ENCODE measurements around the gene TAF11. TPM values are rescaled to one million over a fixed set of nuclear protein-coding genes. Genes with fewer than 3 reads are reported as not detected.
"Not testable (repeated sequence)": the region's sequence is repeated elsewhere in the genome, so short reads cannot be mapped to it uniquely, and the experiment has no call there.

Gene TAF11
- total RNA-seq, 1 donor from 2014 or later: 40.7 TPM

DNA sequence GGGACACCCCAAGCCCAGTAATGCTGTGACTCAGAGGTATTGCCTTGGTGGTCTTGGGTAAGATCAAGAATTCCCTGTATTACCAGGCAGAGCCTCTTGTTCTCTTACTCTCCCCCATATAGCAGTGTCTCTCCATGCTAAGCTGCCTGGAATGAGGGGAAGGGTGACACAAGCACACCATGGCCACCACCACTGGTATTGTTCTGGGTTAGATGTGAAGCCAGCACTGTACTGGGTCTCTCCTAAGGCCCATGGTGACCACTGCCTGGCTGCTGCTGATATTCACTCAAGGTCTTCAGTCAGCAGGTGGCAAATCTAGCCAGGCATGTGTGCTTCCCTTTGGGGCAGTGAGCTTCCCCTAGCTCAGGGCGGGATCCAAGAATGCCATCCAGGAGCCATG is 36.5 kb downstream of the TAF11 start:
- Mint-ChIP-seq H3K9me3 (no peaks in the 10 kb centered on the region), H3K4me3 (no peak overlapping the region), H3K27me3 (no peaks in the 10 kb centered on the region), H3K4me1 (ENCODE audit: unreplicated experiment) (no peaks in the 10 kb centered on the region), H3K27ac (no peak overlapping the region), H3K36me3 (peaks cover 8% of the 10 kb centered on the region)
- TF ChIP-seq, protein P1, sequence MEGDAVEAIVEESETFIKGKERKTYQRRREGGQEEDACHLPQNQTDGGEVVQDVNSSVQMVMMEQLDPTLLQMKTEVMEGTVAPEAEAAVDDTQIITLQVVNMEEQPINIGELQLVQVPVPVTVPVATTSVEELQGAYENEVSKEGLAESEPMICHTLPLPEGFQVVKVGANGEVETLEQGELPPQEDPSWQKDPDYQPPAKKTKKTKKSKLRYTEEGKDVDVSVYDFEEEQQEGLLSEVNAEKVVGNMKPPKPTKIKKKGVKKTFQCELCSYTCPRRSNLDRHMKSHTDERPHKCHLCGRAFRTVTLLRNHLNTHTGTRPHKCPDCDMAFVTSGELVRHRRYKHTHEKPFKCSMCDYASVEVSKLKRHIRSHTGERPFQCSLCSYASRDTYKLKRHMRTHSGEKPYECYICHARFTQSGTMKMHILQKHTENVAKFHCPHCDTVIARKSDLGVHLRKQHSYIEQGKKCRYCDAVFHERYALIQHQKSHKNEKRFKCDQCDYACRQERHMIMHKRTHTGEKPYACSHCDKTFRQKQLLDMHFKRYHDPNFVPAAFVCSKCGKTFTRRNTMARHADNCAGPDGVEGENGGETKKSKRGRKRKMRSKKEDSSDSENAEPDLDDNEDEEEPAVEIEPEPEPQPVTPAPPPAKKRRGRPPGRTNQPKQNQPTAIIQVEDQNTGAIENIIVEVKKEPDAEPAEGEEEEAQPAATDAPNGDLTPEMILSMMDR (conservative IDR thresholded peaks at IDR 0.05): no peak
- no peak for DNase-seq (ENCODE audit: extremely low spot score, unreplicated experiment)

DNA sequence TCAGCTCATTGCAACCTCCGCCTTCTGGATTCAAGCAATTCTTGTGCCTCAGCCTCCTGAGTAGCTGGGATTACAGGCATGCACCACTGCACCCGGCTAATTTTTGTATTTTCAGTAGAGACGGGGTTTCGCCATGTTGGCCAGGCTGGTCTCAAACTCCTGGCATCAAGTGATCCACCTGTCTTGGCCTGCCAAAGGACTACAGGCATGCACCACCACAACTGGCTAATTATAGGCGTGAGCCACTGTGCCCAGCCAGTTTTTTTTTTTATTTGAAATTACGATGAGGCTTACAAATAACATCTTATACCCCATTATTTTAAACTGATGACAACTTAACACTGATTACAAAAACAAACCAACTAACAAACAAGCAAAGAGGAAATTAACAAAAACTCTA is 38.8 kb downstream of the TAF11 start:
- not testable (repeated sequence) for DNase-seq (ENCODE audit: extremely low spot score, unreplicated experiment); H3K27me3 Mint-ChIP-seq; H3K4me3 Mint-ChIP-seq; H3K27ac Mint-ChIP-seq; H3K9me3 Mint-ChIP-seq; H3K4me1 Mint-ChIP-seq (ENCODE audit: unreplicated experiment); H3K36me3 Mint-ChIP-seq

DNA sequence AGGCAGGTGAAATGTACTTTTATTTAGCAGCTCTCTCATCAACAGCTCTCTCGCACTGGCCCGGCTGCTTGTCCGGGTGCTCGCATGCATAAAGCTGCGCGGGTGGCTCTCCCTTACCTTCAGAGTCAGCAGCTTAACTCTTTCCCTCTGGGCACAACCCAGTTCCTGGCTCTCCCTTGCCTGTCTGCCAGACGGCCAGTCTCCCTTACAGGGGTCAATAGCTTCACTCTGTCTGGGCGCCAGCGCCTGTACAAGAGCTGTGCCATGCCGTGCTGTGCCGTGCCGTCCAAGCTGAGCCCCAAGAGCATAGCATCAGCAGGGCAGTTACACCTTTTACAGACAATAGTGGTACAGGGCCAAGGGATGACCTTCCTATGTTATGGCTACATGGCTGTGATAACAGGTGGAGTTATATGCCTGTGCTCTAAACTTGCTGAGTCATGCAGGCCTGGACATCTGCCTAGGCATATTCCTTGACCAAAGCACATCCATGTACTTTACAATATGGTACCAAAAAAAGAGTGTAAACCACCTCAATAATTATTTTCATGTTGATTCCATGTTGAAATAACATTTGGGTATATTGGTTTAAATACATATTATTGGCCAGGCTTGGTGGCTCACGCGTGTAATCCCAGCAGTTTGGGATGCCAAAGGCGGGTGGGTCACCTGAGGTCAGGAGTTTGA is 48.0 kb downstream of the TAF11 start:
- no peaks in the 10 kb centered on the region for H3K27me3 Mint-ChIP-seq
- no peak overlapping the region for H3K4me3 Mint-ChIP-seq
- H3K36me3 Mint-ChIP-seq: peaks cover 9% of the 10 kb centered on the region
- DNase-seq (ENCODE audit: extremely low spot score, unreplicated experiment): no peak
- no peaks in the 10 kb centered on the region for H3K9me3 Mint-ChIP-seq
- H3K27ac Mint-ChIP-seq: no peak overlapping the region
- peaks cover 9% of the 10 kb centered on the region for H3K4me1 Mint-ChIP-seq (ENCODE audit: unreplicated experiment)
- TF ChIP-seq, protein P1 (conservative IDR thresholded peaks at IDR 0.05): no peak

DNA sequence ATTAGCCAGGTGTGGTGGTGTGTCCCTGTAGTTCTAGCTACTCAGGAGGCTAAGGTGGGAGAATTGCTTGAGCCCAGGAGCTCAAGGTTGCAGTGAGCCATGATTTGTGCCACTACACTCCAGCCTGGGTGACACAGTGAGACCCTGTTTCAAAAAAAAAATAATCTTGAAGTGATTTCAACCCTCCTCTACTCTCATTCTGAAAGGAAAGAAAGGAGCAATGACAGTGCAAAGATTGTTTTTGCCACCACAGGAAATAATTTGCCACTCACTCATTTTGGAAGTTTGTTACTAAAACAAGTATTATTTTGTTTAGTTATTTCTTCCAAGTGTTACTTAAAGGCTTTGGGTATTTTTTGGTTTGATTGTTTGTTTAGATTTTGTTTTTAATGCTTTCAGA is 50.3 kb downstream of the TAF11 start:
- Mint-ChIP-seq H3K4me3 (no peak overlapping the region), H3K9me3 (no peaks in the 10 kb centered on the region), H3K4me1 (ENCODE audit: unreplicated experiment) (peaks cover 9% of the 10 kb centered on the region), H3K36me3 (peaks cover 4% of the 10 kb centered on the region), H3K27me3 (no peaks in the 10 kb centered on the region), H3K27ac (no peak overlapping the region)
- DNase-seq (ENCODE audit: extremely low spot score, unreplicated experiment): no peak
- TF ChIP-seq, protein P1 (conservative IDR thresholded peaks at IDR 0.05): no peak

DNA sequence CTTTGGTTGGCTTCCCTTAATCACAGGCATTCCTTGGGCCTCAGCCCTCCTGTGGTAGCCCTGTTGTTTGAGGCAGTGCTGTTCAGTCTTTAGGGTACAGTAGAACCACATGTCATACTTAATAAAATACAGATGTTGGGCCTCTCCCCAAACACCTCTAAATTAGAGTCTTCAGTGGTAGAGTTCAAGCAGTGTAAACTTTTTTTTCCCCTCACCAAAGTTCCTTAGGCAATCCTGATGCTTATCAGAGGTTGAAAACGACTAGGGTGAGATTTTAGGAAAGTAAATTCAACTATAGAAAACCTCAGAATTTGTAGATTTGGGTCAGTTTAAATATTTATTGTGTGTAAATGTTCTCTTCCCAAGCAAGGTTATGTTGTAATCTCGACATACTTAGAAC is 51.4 kb downstream of the TAF11 start:
- Mint-ChIP-seq H3K4me1 (ENCODE audit: unreplicated experiment) (peaks cover 9% of the 10 kb centered on the region), H3K36me3 (peaks cover 4% of the 10 kb centered on the region), H3K9me3 (no peaks in the 10 kb centered on the region), H3K27me3 (no peaks in the 10 kb centered on the region), H3K27ac (no peak overlapping the region), H3K4me3 (no peak overlapping the region)
- TF ChIP-seq, protein P1 (conservative IDR thresholded peaks at IDR 0.05): no peak
- no peak for DNase-seq (ENCODE audit: extremely low spot score, unreplicated experiment)

DNA sequence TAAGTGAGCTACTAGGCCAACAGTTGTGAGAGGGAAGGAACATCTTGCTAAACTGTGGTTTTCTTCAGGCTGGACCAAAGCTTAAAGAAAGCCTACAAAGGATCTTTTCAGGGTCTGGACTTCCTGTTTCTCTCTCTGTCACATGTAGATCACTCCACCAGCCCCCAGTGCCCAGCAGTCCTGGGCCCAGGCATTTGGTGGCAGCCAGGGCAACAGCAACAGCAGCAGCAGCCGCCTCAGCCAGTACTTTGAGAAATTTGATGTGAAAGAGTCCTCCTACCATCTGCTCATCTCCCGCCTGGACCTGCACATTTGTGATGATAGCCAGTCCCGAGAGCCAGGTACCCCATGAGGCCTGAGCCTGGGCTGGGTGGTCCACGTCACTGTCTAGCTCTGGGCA is 51.8 kb downstream of the TAF11 start:
- Mint-ChIP-seq H3K4me1 (ENCODE audit: unreplicated experiment) (peaks cover 9% of the 10 kb centered on the region), H3K36me3 (peaks cover 4% of the 10 kb centered on the region), H3K9me3 (no peaks in the 10 kb centered on the region), H3K4me3 (no peak overlapping the region), H3K27ac (no peak overlapping the region), H3K27me3 (no peaks in the 10 kb centered on the region)
- TF ChIP-seq, protein P1 (conservative IDR thresholded peaks at IDR 0.05): no peak
- no peak for DNase-seq (ENCODE audit: extremely low spot score, unreplicated experiment)

Measured in type B pancreatic cell (in vitro differentiated cells).